HG02678 (cell line): ENCODE results near the gene PCDHGA6.
"Not testable (repeated sequence)": the region's sequence is repeated elsewhere in the genome, so short reads cannot be mapped to it uniquely, and the experiment has no call there.

ENCODE experiments used
- ATAC-seq: cut with Tn5 transposase; IDR thresholded peaks from one replicate; pipeline ENCODE4 v1.9.1; 2021; ENCODE audit warnings: mild to moderate bottlenecking, moderate library complexity; ENCODE audit not compliant: unreplicated experiment

PCDHGA6 gene

GRCh38 chr5:141359790-141360426, 13.8 kb upstream of the PCDHGA6 start, which contains the start of gene PCDHGB2:
TSS of gene PCDHGB2 (plus strand) at chr5:141359994. CDS start at chr5:141360136, 142 bp downstream.
- peak; percentile 73 for ATAC-seq

- no peak for ATAC-seq
These were observed 13.0 kb upstream of the PCDHGA6 start for GRCh38 chr5:141360685-141361084.

- no peak for ATAC-seq
These were observed 11.0 kb upstream of the PCDHGA6 start for GRCh38 chr5:141362719-141363118.

GRCh38 chr5:141363952-141364660, 9.6 kb upstream of the PCDHGA6 start, which contains the start of gene PCDHGA5:
TSS of gene PCDHGA5 (plus strand) at chr5:141364162. CDS start at chr5:141364331, 169 bp downstream.
- ATAC-seq: no peak

- no peak for ATAC-seq
These were observed 7.4 kb upstream of the PCDHGA6 start for GRCh38 chr5:141366016-141366896.

GRCh38 chr5:141369994-141370848, 3.5 kb upstream of the PCDHGA6 start, which contains the start of gene PCDHGB3:
TSS of gene PCDHGB3 (plus strand) at chr5:141370242. CDS start at chr5:141370395, 153 bp downstream.
- ATAC-seq: peak; percentile 90

- ATAC-seq: no peak
These were observed 1.9 kb upstream of the PCDHGA6 start for GRCh38 chr5:141371572-141372475.

GRCh38 chr5:141374627-141375026, 936 bp downstream of the PCDHGA6 start:
- no peak for ATAC-seq

GRCh38 chr5:141375444-141376155, 1.9 kb downstream of the PCDHGA6 start:
- ATAC-seq: not testable (repeated sequence)

- ATAC-seq: no peak
These were observed 9.0 kb downstream of the PCDHGA6 start, which contains the start of gene PCDHGA7 for GRCh38 chr5:141382469-141383294. TSS of gene PCDHGA7 (plus strand) at chr5:141382742. CDS start at chr5:141382900, 158 bp downstream.

GRCh38 chr5:141383345-141383744, 9.7 kb downstream of the PCDHGA6 start:
- ATAC-seq: no peak

- no peak for ATAC-seq
These were observed 11.0 kb downstream of the PCDHGA6 start for GRCh38 chr5:141384471-141385267.

GRCh38 chr5:141387557-141388311, 14.0 kb downstream of the PCDHGA6 start, which contains the start of gene PCDHGB4:
TSS of gene PCDHGB4 (plus strand) at chr5:141387698. CDS start at chr5:141387885, 187 bp downstream.
- not testable (repeated sequence) for ATAC-seq

- no peak for ATAC-seq
These were observed 15.0 kb downstream of the PCDHGA6 start for GRCh38 chr5:141388661-141389060.

- no peak for ATAC-seq
These were observed 15.7 kb downstream of the PCDHGA6 start for GRCh38 chr5:141389153-141390042.
